Esophagus squamous epithelium (tissue), 5 donors: ENCODE results near the gene SPATC1L. TPM values are rescaled to one million over a fixed set of nuclear protein-coding genes. Genes with fewer than 3 reads are reported as not detected.

Experiments
- DNase-seq: peaks from one replicate; lab custom pipeline; 2025; lab: John Stamatoyannopoulos, UW
- H3K27ac ChIP-seq, 4 donors: fragments of 200-600 bp; sonication (generic); one replicate each; pipeline ENCODE4 v1.5.1; 2016 to 2019; ENCODE audit warnings: mild to moderate bottlenecking in 1 of 4
- H3K27me3 ChIP-seq, 4 donors: fragments of 200-600 bp; sonication (generic); 1 replicate in 3 of 4; 2 replicates in 1 of 4; pipeline versions ENCODE4 v1.5.1 to v1.6.0; 2017 to 2021; ENCODE audit warnings: antibody characterized with exemption in 1 of 4
- H3K36me3 ChIP-seq, 3 donors: fragments of 200-600 bp; sonication (generic); one replicate each; pipeline ENCODE4 v1.5.1; 2016 to 2019
- H3K4me1 ChIP-seq, 3 donors: fragments of 200-600 bp; sonication (generic); one replicate each; pipeline ENCODE4 v1.5.1; 2017 to 2019
- H3K4me3 ChIP-seq, 4 donors: fragments of 200-600 bp; sonication (generic); 1 replicate in 3 of 4; 2 replicates in 1 of 4; pipeline ENCODE4 v1.5.1; 2016 to 2019; ENCODE audit warnings: mild to moderate bottlenecking in 2 of 4, moderate library complexity in 1 of 4
- H3K9me3 ChIP-seq, 3 donors: fragments of 200-600 bp; sonication (generic); one replicate each; pipeline ENCODE4 v1.5.1; 2016 to 2019
- POLR2A ChIP-seq, 4 donors: fragments of 450-650 bp; IDR thresholded peaks; one replicate each; pipeline ENCODE4 v1.6.1; 2017; ENCODE audit warnings: antibody characterized with exemption in 4 of 4, mild to moderate bottlenecking in 4 of 4, moderate library complexity in 3 of 4
- WGBS, 2 donors: methylation state at CpG; one replicate each; pipeline ENCODE4 v1.1.5; 2018; 5-methylcytosine and 5-hydroxymethylcytosine counted together
- intact Hi-C: fragments of 100-400 bp; cut with DNase I; formaldehyde crosslinking; loops from one replicate; pipeline ENCODE4 v1.15.0; 2022
- total RNA-seq, 4 donors: library from RNA; depleted of rRNA; stranded (reverse); fragments of >200 nt; gene quantifications; one replicate each; pipeline ENCODE4 v1.1.0, GENCODE V29; 2016
- TF ChIP-seq, protein P1 (sequence below), 6 experiments: fragments of 450-650 bp in 4 of 6; fragments of 200-600 bp in 2 of 6; sonication (generic) in 2 of 6; IDR thresholded peaks; one replicate each; pipeline ENCODE4 v1.5.1; 2016 to 2019; ENCODE audit warnings: antibody characterized with exemption in 6 of 6, mild to moderate bottlenecking in 4 of 6, moderate library complexity in 4 of 6
- donor health status: DM: yes; HTN: yes; CAD: no.

SPATC1L gene
- total RNA-seq, 4 donors from 2014 or later = 4.0 to 7.2 (median 6.3) TPM

DNA sequence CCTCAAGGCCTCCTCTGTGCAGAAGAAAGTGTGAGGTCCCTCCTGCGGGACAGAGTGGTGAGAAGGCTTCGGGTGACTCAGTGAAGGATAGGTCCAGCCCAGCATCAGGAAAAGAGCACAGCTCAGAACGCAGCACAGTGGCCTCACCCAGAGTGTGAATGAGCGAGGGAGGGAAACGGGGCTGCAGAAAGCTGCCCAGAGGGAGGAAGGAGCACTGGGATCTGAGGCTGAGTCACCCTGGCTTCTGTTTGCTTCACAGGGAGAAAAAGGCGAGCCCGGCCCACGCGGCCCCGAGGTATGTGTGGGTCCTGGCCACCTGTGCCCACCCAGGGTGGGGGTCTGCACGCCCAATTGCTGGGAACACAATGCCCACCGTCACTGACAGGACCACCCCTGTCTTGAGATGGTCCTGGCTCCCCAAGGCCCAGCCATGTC, 62.0 kb downstream of the SPATC1L start:
- Histone ChIP-seq H3K36me3 (peaks cover 0 to 93% (median 17%) of the 10 kb centered on the region in 3 donors), H3K4me3 (no peak overlapping the region), H3K9me3 (no peaks in the 10 kb centered on the region), H3K27me3 (no peaks in the 10 kb centered on the region), H3K4me1 (no peaks in the 10 kb centered on the region), H3K27ac (peak overlapping the region in 1 of 4 donors; percentile 2)
- no peak for TF ChIP-seq POLR2A (IDR thresholded peaks at IDR 0.05)
- TF ChIP-seq, protein P1, sequence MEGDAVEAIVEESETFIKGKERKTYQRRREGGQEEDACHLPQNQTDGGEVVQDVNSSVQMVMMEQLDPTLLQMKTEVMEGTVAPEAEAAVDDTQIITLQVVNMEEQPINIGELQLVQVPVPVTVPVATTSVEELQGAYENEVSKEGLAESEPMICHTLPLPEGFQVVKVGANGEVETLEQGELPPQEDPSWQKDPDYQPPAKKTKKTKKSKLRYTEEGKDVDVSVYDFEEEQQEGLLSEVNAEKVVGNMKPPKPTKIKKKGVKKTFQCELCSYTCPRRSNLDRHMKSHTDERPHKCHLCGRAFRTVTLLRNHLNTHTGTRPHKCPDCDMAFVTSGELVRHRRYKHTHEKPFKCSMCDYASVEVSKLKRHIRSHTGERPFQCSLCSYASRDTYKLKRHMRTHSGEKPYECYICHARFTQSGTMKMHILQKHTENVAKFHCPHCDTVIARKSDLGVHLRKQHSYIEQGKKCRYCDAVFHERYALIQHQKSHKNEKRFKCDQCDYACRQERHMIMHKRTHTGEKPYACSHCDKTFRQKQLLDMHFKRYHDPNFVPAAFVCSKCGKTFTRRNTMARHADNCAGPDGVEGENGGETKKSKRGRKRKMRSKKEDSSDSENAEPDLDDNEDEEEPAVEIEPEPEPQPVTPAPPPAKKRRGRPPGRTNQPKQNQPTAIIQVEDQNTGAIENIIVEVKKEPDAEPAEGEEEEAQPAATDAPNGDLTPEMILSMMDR (IDR thresholded peaks at IDR 0.05) = no peak
- intact Hi-C loops = no loop called here
- 62 to 81% methylated on average over 8 to 11 of the region's 12 CpGs for WGBS, 2 donors
- no peak for DNase-seq

DNA sequence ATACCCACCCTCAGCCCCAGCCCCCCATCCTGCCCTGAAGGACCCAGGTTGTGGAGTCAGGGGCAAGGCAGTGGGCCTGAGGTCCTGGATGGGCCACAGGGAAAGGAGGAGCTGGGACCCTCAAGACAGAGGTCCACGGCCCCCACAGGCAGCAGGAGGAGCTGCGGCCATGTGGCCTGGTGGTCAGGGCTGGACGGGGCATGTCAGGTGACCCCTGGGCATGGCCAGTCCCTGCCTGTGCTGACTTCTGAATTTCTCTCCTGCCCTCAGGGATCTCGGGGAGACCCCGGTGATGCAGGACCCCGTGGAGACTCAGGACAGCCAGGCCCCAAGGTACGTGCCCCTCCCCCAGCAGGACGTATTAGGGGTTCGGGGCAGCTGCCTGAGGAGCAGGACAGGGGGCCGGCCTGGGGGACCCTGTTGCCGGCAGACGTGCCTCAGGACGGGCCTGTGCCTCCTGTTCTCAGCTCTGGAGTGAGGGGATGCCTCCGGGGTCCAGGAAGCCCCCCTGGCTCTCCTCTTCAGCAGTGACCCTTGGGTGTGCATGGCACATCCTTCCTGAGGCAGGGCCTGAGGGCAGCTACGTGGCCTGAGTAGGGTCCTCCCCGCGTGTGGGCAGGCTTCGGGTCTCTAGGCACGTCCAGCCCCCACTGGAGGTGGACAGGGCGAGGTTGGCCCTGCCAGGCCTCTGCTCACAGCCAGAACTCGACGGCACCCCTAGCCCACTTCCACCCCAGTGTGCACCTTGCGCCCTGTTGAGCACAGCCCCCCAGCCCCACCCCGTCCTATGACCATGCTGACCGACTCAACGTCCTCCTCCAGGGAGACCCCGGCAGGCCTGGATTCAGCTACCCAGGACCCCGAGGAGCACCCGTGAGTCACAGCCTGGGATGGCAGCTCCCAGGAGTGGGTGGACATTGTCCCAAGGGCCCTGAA, 62.7 kb downstream of the SPATC1L start:
- intact Hi-C loops = no loop called here
- TF ChIP-seq POLR2A (IDR thresholded peaks at IDR 0.05) = no peak
- TF ChIP-seq, protein P1 (IDR thresholded peaks at IDR 0.05) = no peak
- H3K36me3 ChIP-seq = peaks cover 0 to 93% (median 17%) of the 10 kb centered on the region in 3 donors

DNA sequence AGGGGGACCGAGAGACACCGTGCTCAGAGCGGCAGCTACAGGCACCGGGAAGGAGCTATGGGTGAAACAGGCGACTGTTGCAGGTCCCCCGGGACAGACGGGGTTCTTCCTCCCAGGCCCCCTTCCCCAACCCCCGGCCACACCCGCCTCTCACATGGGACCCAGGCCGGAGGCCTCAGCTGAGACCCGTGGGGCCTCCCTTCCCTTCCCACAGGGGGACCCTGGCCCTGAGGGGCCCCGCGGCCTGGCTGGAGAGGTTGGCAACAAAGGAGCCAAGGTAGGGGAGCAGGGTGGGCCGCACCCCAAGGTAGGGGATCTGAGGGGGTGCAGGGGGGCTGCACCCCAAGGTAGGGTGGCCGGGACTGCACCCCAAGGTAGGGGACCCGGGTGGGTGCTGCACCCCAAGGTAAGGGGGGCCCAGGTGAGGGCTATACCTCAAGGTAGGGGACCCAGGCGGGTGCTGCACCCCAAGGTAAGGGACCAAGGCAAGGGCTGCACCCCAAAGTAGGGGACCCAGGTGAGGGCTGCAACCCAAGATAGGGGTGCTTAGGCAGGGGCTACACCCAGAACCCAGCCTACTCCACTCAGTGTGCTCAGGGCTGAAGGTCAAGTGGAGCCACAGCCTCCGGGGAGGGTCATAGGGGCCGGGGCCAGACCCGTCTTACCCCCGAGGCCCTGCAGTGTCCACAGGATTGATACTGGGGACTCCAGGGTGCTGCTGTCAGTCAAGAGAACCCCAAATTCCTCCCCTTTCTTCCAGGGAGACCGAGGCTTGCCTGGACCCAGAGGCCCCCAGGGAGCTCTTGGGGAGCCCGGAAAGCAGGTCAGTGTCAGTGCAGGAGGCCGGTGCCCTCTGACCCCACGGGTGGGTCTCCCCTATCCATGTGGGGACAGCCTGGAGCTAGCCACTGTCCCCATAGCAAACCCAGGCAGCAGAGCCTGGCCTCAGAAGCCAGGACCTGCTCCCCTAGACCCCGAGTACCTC, 63.7 kb downstream of the SPATC1L start:
- intact Hi-C loops = no loop called here
- Histone ChIP-seq H3K9me3 (no peaks in the 10 kb centered on the region), H3K4me1 (no peaks in the 10 kb centered on the region), H3K4me3 (no peak overlapping the region), H3K27ac (peak overlapping the region in 1 of 4 donors; percentile 7), H3K27me3 (no peaks in the 10 kb centered on the region), H3K36me3 (peaks cover 0 to 93% (median 17%) of the 10 kb centered on the region in 3 donors)
- TF ChIP-seq, protein P1 (IDR thresholded peaks at IDR 0.05) = no peak
- no peak for TF ChIP-seq POLR2A (IDR thresholded peaks at IDR 0.05)
- DNase-seq = no peak
- 56 to 100% methylated on average over 1 to 4 of the region's 26 CpGs for WGBS, 2 donors

More for the DNA sequence above, 62.7 kb downstream of the SPATC1L start:
- DNase-seq = no peak
- Histone ChIP-seq H3K27me3 (no peaks in the 10 kb centered on the region), H3K9me3 (no peaks in the 10 kb centered on the region), H3K27ac (peak overlapping the region in 1 of 4 donors; percentile 7), H3K4me1 (no peaks in the 10 kb centered on the region), H3K4me3 (no peak overlapping the region)
- WGBS, 2 donors = no CpG with 5 or more reads among the region's 29 CpGs

DNA sequence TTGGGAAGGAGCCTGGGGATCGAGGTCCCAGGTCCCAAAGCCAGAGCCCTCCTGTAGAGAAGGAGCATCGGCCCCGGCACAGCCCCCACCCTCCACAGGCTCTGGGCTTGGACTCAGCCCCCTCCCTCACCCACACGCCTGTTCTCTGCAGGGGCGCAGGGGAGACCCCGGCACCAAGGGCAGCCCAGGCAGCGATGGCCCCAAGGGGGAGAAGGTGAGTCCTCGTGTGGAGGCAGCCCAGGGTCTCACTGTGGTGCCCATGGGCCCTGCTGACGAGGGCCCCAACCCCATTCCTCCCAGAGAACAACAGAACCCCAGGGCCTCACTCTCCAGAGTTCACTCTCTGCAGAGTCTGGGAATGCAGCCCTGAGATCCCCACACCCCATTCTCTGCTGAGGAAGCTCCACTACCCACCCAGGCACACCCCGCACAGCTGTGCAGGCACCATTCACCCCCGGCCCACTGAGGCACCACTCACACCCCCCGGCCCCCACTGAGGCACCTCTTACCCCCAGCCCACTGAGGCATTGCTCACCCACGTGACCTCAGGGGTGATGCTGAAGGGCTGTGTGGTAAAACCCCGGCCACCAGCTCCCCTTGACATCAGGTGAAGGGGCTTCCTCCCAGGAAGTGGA, 64.5 kb downstream of the SPATC1L start:
- intact Hi-C loops = no loop called here
- H3K36me3 ChIP-seq = peaks cover 0 to 93% (median 17%) of the 10 kb centered on the region in 3 donors
- no peak overlapping the region for H3K27ac ChIP-seq
- 100% methylated on average over 2 of the region's 14 CpGs; no CpG with 5 or more reads in 1 of the 2 donors for WGBS, 2 donors
- no peak for DNase-seq
- H3K4me3 ChIP-seq = no peak overlapping the region
- H3K9me3 ChIP-seq = no peaks in the 10 kb centered on the region
- H3K27me3 ChIP-seq = no peaks in the 10 kb centered on the region
- no peaks in the 10 kb centered on the region for H3K4me1 ChIP-seq
- TF ChIP-seq POLR2A (IDR thresholded peaks at IDR 0.05) = no peak
- TF ChIP-seq, protein P1 (IDR thresholded peaks at IDR 0.05) = no peak
